Mesothelial cell of epicardium (in vitro differentiated cells): ENCODE data around the gene ALDOC. TPM values are rescaled to one million over a fixed set of nuclear protein-coding genes. Genes with fewer than 3 reads are reported as not detected.

Source experiments
- DNase-seq, 2 experiments: peaks; one replicate each; pipeline ENCODE4 v3.0.0; 2021; ENCODE audit warnings: low spot score in 2 of 2; ENCODE audit not compliant: unreplicated experiment in 2 of 2
- H3K27ac Mint-ChIP-seq: 2 replicates; pipeline ENCODE4 v1.8.0; 2021; ENCODE audit warnings: mixed read lengths
- H3K27me3 Mint-ChIP-seq: 2 replicates; pipeline ENCODE4 v1.8.0; 2021; ENCODE audit warnings: low read depth, mixed read lengths
- H3K36me3 Mint-ChIP-seq: 2 replicates; pipeline ENCODE4 v1.8.0; 2021; ENCODE audit warnings: mixed read lengths
- H3K4me1 Mint-ChIP-seq: 2 replicates; pipeline ENCODE4 v1.8.0; 2021; ENCODE audit warnings: mixed read lengths
- H3K4me3 Mint-ChIP-seq: 2 replicates; pipeline ENCODE4 v1.8.0; 2021; ENCODE audit warnings: mild to moderate bottlenecking, moderate library complexity, mixed read lengths
- H3K9me3 Mint-ChIP-seq: 2 replicates; pipeline ENCODE4 v1.8.0; 2021; ENCODE audit warnings: mixed read lengths
- CTCF ChIP-seq: fragments of 200-600 bp; sonication (generic); IDR thresholded peaks from one replicate; pipeline ENCODE4 v1.5.0; 2021; ENCODE audit warnings: antibody characterized with exemption; ENCODE audit not compliant: unreplicated experiment
- total RNA-seq: library from RNA; stranded (reverse); gene quantifications from 3 replicates; pipeline ENCODE4 v1.2.1, GENCODE V29; 2021

The ALDOC gene
- total RNA-seq, 1 donor from 2014 or later = 22.6 TPM

GRCh38 chr17:28555022-28555421 is 21.7 kb downstream of the ALDOC start:
- no peak for DNase-seq
- Mint-ChIP-seq H3K36me3 (peaks cover 46% of the 10 kb centered on the region), H3K27ac (peak overlapping the region; percentile 66), H3K4me3 (no peak overlapping the region), H3K9me3 (no peaks in the 10 kb centered on the region), H3K4me1 (peaks cover 24% of the 10 kb centered on the region), H3K27me3 (no peaks in the 10 kb centered on the region)
- TF ChIP-seq CTCF = no peak

- Mint-ChIP-seq H3K4me1 (peaks cover 25% of the 10 kb centered on the region), H3K9me3 (no peaks in the 10 kb centered on the region), H3K27ac (no peak overlapping the region), H3K27me3 (no peaks in the 10 kb centered on the region), H3K4me3 (no peak overlapping the region), H3K36me3 (peaks cover 42% of the 10 kb centered on the region)
- TF ChIP-seq CTCF = no peak
- DNase-seq = no peak
Measured at GRCh38 chr17:28554565-28554964, 22.1 kb downstream of the ALDOC start.

- TF ChIP-seq CTCF = no peak
- Mint-ChIP-seq H3K4me3 (peak overlapping the region; percentile 96), H3K27me3 (no peaks in the 10 kb centered on the region), H3K36me3 (peaks cover 36% of the 10 kb centered on the region), H3K27ac (peak overlapping the region; percentile 91), H3K4me1 (peaks cover 30% of the 10 kb centered on the region), H3K9me3 (no peaks in the 10 kb centered on the region)
- DNase-seq = no peak
Measured at GRCh38 chr17:28553000-28553505, 23.6 kb downstream of the ALDOC start.

- H3K27ac Mint-ChIP-seq = peak within 1 kb of the TSS; percentile 97
- H3K27me3 Mint-ChIP-seq = no peaks in the 10 kb centered on the region
- H3K36me3 Mint-ChIP-seq = peaks cover 31% of the 10 kb centered on the region
- no peak for TF ChIP-seq CTCF
- H3K4me1 Mint-ChIP-seq = peaks cover 31% of the 10 kb centered on the region
- peak within 1 kb of the TSS; percentile 96 for H3K4me3 Mint-ChIP-seq
- peak; percentile 79 to 84 for DNase-seq
- no peaks in the 10 kb centered on the region for H3K9me3 Mint-ChIP-seq
Measured at GRCh38 chr17:28552176-28552999, 24.3 kb downstream of the ALDOC start, which contains the start of gene UNC119. TSS of gene UNC119 (minus strand) at chr17:28552624. CDS start at chr17:28552557, 67 bp downstream.

- Mint-ChIP-seq H3K27me3 (no peaks in the 10 kb centered on the region), H3K36me3 (peaks cover 24% of the 10 kb centered on the region), H3K4me1 (peaks cover 31% of the 10 kb centered on the region), H3K27ac (peak overlapping the region; percentile 97), H3K9me3 (no peaks in the 10 kb centered on the region), H3K4me3 (peak overlapping the region; percentile 96)
- no peak for TF ChIP-seq CTCF
- DNase-seq = peak in 1 of 2 experiments; percentile 50
Measured at GRCh38 chr17:28551421-28552175, 25.1 kb downstream of the ALDOC start.
